ENCODE measurements around the gene BEST1. TPM values are rescaled to one million over a fixed set of nuclear protein-coding genes. Genes with fewer than 3 reads are reported as not detected.

BEST1 gene
- total RNA-seq, 1 donor from 2014 or later = 1.1 TPM

DNA sequence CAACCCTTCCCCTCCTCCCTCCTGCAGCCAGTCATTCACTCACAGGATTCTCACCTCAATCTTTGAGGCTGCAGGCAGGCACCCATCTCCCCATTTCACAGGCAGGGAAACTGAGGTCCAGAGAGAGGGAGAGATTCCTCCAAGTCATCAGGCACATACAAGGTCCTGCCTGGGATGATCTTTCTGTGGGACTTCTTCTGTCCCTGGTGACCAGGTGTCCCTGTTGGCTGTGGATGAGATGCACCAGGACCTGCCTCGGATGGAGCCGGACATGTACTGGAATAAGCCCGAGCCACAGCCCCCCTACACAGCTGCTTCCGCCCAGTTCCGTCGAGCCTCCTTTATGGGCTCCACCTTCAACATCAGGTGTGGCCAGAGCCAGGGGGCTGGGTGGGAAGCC, 9.5 kb downstream of the BEST1 start:
- intact Hi-C loops (cut with DNase I) = loop anchor here (10.0 kb wide), 1 partner anchor 95 kb away; no protein-coding TSS in a partner anchor

DNA sequence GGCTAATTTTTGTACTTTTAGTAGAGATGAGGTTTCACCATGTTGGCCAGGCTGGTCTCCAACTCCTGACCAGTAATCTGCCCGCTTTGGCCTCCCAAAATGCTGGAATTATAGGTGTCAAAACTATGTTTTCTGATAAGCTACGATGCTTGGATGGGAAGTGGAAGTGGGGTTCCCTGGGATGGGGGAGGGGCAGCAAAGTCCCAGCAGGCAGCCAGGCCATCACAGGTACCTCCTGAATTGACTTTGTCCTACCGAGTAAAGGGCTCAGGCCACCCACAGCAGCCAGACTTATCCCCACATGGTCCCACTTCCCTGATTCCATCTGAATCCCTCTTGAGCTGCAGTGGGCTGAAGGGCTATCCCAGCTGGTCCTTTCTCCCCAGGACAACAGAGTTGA, 10.4 kb downstream of the BEST1 start:
- intact Hi-C loops (cut with DNase I) = no loop called here

More for the DNA sequence above, 9.5 kb downstream of the BEST1 start:
- no peak for DNase-seq (ENCODE audit: low spot score)

DNA sequence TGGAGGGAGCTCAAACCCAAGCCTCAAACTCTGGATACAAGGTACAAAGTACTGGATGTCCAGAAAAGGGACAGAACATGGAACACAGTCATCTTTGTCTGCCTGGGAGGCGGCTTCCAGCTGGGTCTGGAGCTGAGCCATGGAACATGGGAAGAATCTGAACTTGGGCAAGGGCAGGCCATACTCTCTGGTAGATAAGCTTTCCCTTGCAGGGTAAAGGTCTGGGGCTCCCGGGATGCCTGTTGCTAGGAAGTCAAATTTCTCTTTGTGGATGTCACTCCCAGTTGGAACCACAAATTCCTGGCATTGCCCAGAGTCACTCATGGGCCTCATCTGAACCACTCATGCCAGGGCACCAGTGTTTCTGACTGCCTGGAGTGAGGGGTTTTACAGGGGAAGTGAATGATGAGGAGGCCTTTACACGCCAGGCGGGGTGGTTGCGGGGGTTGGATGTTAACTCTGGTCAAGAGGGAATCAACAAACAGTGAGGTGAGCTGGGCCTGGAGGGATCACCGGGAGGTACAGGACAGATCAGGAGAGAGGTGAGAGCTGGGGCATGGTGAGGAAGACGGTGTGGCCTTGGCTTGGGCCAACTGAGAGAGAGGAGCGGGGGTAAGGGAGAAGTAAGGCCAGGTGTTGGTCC, 11.5 kb downstream of the BEST1 start:
- intact Hi-C loops (cut with DNase I) = no loop called here
- no peak for DNase-seq (ENCODE audit: low spot score)

More for the DNA sequence above, 10.4 kb downstream of the BEST1 start:
- no peak for DNase-seq (ENCODE audit: low spot score)

GRCh38 chr11:61962213-61963015, 12.3 kb downstream of the BEST1 start:
- intact Hi-C loops (cut with DNase I) = no loop called here
- DNase-seq (ENCODE audit: low spot score) = no peak

DNA sequence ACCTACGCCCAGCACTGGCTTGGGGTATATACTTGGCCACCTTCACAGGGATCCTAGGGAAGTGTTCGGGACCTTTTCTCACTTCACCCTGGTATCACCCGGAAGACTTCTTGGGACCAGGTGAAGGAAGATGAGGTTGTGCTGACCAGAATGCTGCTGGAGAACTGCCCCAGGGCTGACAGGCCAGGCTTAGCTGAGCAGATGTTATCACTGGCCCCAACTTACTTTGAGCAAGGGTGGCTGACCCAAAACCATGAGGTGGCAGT, 12.8 kb downstream of the BEST1 start:
- intact Hi-C loops (cut with DNase I) = no loop called here
- no peak for DNase-seq (ENCODE audit: low spot score)

DNA sequence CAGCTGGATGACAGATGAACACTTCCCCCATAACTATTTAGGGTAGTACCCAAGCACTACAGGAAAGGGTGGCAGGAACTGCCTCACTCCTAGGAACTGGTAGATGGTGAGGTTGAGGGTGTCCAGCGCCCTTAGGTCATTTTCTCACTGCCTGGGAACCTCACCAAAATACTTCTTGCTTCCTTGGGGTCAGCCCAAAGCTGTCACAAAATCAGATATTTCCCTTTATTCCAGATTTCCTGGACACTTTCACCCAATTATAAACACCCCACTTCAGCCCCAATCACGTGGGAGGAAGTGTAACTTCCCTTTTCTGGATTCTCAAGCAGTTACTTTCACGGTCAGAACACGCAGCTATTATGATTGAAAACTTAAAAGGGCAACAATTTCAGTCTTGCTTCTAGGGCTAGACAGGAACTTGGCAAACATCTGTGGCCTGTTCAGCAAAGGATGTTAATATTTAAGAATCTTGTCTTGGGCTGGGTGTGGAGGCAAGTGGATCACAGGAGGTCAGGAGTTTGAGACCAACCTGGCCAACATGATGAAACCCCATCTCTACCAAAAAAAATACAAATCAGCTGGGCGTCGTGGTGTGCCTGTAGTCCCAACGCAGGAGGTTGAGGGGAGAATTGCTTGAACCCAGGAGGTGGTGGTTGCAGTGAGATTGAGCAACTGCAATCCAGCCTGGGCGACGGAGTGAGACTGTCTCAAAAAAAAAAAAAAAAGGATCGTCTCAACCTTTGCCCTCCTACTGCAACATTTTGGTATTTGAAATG, 13.3 kb downstream of the BEST1 start:
- peak; percentile 74 for DNase-seq (ENCODE audit: low spot score)

DNA sequence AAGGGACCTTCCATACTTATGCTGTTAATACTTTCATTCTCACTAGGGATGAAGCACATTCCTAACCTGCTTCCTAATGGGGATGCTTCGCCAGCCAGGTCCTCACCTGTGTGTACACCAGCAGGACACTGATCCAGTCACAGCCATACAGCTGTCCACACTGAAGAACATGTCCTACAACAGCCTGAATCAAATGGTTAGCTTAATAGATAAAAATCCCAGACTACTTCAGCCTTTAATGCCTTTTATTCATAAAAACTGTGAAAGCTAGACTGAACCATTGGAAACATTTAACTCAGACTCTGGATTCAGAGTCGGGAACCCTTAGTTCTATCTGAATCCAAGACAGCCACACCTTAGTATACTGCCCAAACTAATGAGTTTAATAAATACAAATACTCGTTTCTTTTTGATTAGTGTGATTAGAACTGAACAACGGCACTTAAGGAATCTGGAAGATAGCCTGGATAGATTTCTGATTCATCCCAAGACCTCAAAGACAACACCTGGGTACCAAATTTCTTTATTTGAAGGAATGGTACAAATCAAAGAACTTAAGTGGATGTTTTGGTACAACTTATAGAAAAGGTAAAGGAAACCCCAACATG, 14.0 kb downstream of the BEST1 start:
- intact Hi-C loops (cut with DNase I) = no loop called here

More for the DNA sequence above, 13.3 kb downstream of the BEST1 start:
- intact Hi-C loops (cut with DNase I) = no loop called here

GRCh38 chr11:61964666-61965271, 14.6 kb downstream of the BEST1 start:
- DNase-seq (ENCODE audit: low spot score) = peak; percentile 72

More for the DNA sequence above, 14.0 kb downstream of the BEST1 start:
- no peak for DNase-seq (ENCODE audit: low spot score)

GRCh38 chr11:61966734-61967115, 16.6 kb downstream of the BEST1 start:
- intact Hi-C loops (cut with DNase I) = loop anchor here (2.0 to 5.0 kb wide), 2 partner anchors 76 to 149 kb away; partner anchors contain the start of genes FADS1 and FADS3
- DNase-seq (ENCODE audit: low spot score) = no peak

More at GRCh38 chr11:61964666-61965271, 14.6 kb downstream of the BEST1 start:
- intact Hi-C loops (cut with DNase I) = loop anchor here (5.0 kb wide), 1 partner anchor 147 kb away; the partner anchor contains the start of gene FADS1

DNA sequence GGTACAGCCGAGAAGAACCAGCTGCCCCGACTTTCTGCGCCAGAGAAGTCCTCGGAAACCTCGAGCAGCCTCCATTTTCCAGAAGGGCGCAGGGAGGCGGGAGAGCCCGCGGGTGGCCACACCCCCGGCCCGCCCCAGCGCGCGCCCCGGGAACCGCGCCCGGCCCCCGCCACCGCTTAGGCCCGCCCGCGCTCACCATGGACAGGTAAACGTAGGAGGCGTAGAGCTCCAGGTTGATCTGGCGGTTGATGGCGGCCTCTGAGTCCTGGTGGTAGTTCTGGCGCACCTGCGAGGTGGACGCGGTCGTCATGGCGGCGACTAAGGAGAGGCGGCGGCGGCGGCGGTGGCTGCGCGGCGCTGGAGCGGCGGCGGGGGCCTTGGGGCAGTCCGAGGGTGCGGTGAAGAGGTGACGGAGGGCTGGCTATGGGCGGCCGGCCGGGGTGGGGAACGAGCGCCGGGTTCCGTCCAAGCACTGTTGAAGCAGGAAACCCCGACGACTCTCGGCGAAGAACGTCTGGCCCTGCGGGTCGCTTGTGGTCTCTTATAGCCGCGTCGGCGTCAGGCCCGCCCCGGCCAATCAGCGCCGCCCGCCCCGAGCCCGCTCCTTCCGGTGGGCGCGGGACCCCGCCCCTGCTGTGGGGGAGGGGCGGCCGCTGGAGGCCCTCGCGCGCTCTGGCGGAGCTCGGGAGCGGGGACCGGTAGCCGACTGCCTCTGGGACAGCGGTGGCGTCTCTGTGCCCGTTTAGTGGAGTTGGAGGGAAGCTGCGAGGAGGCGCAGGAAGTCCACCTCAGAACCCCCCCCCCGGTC, 17.2 kb downstream of the BEST1 start, which contains the start of gene FTH1:
Gene FTH1 (minus strand): TSS at position 519 of the 808 bp plus-strand sequence. CDS start 209 bp downstream, at position 310.
- intact Hi-C loops (cut with DNase I) = loop anchor here (2.0 to 5.0 kb wide), 2 partner anchors 77 to 150 kb away; partner anchors contain the start of genes FADS1 and FADS3
- peak; percentile 97 for DNase-seq (ENCODE audit: low spot score)

- intact Hi-C loops (cut with DNase I) = loop anchor here (2.0 to 5.0 kb wide), 2 partner anchors 77 to 151 kb away; partner anchors contain the start of genes FADS1 and FADS3
- DNase-seq (ENCODE audit: low spot score) = no peak
These were observed 18.0 kb downstream of the BEST1 start for GRCh38 chr11:61967924-61968757.

DNA sequence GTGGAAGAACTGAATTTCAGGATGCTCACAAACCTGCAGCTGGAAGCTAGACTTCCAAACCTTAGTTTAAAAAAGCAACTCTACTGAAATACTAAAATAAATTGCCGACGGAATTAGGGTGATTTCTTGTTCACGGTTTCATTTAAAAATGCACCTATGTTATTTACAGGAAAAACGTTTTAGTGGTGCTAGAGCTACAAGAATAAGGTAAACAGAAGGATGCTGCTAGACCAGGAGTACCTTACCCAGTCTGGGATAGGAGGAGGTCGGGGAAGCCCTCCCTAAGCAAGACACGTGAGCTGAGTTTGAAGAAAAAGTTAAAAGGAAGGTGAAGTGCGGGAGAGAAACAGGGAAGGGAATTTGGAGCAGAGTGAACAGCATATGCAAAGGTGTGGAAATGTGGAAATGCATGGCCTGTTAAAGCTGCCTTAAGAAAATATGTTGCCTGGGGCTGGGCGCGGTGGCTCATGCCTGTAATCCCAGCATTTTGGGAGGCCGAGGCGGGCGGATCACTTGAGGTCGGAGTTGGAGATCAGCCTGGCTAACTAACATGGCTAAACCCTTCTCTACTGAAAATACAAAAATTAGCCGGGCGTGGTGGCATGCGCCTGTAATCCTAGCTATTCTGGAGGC, 18.7 kb downstream of the BEST1 start:
- intact Hi-C loops (cut with DNase I) = loop anchor here (5.0 kb wide), 1 partner anchor 152 kb away; the partner anchor contains the start of gene FADS1
- DNase-seq (ENCODE audit: low spot score) = no peak

DNA sequence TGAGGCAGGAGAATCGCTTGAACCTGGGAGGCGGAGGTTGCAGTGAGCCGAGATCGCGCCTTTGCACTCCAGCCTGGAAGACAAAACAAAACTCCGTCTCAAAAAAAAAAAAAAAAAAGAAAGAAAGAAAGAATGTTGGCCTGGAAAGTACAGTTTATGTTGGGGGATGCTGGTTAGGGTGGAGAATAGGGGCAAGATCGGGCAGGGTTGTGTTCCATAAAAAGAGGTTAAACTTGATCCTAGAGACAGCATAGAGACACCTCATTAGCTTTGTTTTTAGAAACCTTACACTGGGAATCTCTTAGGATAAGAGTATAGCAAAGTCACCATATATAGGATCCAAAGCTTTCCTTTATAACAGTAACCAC, 19.2 kb downstream of the BEST1 start:
- intact Hi-C loops (cut with DNase I) = loop anchor here (5.0 kb wide), 1 partner anchor 152 kb away; the partner anchor contains the start of gene FADS1

GRCh38 chr11:61969838-61970662, 19.9 kb downstream of the BEST1 start:
- intact Hi-C loops (cut with DNase I) = loop anchor here (5.0 kb wide), 2 partner anchors 137 to 153 kb away; partner anchors contain the start of gene FADS1

More for the DNA sequence above, 19.2 kb downstream of the BEST1 start:
- DNase-seq (ENCODE audit: low spot score) = no peak

GRCh38 chr11:61971248-61972111, 21.3 kb downstream of the BEST1 start:
- peak; percentile 97 for DNase-seq (ENCODE audit: low spot score)
- intact Hi-C loops (cut with DNase I) = loop anchor here (5.0 kb wide), 1 partner anchor 136 kb away; no protein-coding TSS in a partner anchor

More at GRCh38 chr11:61969838-61970662, 19.9 kb downstream of the BEST1 start:
- DNase-seq (ENCODE audit: low spot score) = no peak

All from cardiac septum (tissue), 1 donor.